Omental fat pad (tissue), 4 donors: ENCODE measurements around the gene FANCD2. TPM values are rescaled to one million over a fixed set of nuclear protein-coding genes. Genes with fewer than 3 reads are reported as not detected.

Experiments
- ATAC-seq: fragments of 150-250 bp; one replicate; pipeline ENCODE4 v1.9.1; 2016; ENCODE audit warnings: mild to moderate bottlenecking, moderate library complexity; ENCODE audit not compliant: low FRiP score
- DNase-seq: peaks from one replicate; pipeline ENCODE4 v3.0.0-alpha.2; 2019; ENCODE audit warnings: low spot score
- small RNA-seq: library from RNA; depleted of rRNA; stranded (forward); fragments of <200 nt; gene quantifications from one replicate; pipeline ENCODE3, GENCODE V24; 2016
- total RNA-seq, 4 donors: library from RNA; depleted of rRNA; stranded (reverse); fragments of >200 nt; gene quantifications; one replicate each; pipeline ENCODE4 v1.1.0, GENCODE V29; 2016
- TF ChIP-seq, protein P1 (sequence below), 3 donors: fragments of 450-650 bp; IDR thresholded peaks; one replicate each; pipeline ENCODE4 v1.5.1; 2016 to 2017; ENCODE audit warnings: antibody characterized with exemption in 3 of 3, mild to moderate bottlenecking in 3 of 3, moderate library complexity in 2 of 3

The FANCD2 gene
- total RNA-seq, 4 donors from 2014 or later = 1.7 to 3.5 (median 3.3) TPM

DNA sequence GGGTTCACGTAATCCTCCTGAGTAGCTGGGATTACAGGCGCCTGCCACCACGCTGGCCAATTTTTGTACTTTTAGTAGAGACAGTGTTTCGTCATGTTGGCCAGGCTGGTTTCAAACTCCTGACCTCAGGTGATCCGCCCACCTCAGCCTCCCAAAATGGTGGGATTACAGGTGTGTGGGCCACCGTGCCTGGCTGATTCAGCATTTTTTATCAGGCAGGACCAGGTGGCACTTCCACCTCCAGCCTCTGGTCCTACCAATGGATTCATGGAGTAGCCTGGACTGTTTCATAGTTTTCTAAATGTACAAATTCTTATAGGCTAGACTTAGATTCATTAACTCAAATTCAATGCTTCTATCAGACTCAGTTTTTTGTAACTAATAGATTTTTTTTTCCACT, 124.8 kb downstream of the FANCD2 start:
- DNase-seq (no peak), ATAC-seq (no peak)
- TF ChIP-seq, protein P1, sequence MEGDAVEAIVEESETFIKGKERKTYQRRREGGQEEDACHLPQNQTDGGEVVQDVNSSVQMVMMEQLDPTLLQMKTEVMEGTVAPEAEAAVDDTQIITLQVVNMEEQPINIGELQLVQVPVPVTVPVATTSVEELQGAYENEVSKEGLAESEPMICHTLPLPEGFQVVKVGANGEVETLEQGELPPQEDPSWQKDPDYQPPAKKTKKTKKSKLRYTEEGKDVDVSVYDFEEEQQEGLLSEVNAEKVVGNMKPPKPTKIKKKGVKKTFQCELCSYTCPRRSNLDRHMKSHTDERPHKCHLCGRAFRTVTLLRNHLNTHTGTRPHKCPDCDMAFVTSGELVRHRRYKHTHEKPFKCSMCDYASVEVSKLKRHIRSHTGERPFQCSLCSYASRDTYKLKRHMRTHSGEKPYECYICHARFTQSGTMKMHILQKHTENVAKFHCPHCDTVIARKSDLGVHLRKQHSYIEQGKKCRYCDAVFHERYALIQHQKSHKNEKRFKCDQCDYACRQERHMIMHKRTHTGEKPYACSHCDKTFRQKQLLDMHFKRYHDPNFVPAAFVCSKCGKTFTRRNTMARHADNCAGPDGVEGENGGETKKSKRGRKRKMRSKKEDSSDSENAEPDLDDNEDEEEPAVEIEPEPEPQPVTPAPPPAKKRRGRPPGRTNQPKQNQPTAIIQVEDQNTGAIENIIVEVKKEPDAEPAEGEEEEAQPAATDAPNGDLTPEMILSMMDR (IDR thresholded peaks at IDR 0.05) = no peak

Small RNAs within 50 kb of the gene (small RNA-seq; reads per million reads assigned to genes)
- not detected for gene CYCSP10
- gene RNU6-670P = not detected

Other genes starting within 250 kb of the FANCD2 start
- gene TADA3, start 234.0 kb upstream of the FANCD2 start, total RNA-seq = 10 to 100 TPM; 45.0 to 61.1 (median 52.2) TPM
- gene ARPC4, start 233.4 kb upstream of the FANCD2 start, total RNA-seq = 100 to 1,000 TPM in 3 of 4 donors, 10 to 100 TPM in 1; 99.0 to 141 (median 122) TPM
- gene TTLL3, start 216.2 kb upstream of the FANCD2 start, total RNA-seq = 10 to 100 TPM; 40.4 to 91.1 (median 54.7) TPM
- 10 to 100 TPM; 18.4 to 44.9 (median 35.4) TPM for gene RPUSD3, start 182.4 kb upstream of the FANCD2 start, total RNA-seq
- 1,000 to 10,000 TPM in 1 of 4 donors, 100 to 1,000 TPM in 3; 318 to 1,481 (median 713) TPM for gene CIDEC, start 146.2 kb upstream of the FANCD2 start, total RNA-seq
- gene JAGN1, start 135.8 kb upstream of the FANCD2 start, total RNA-seq = 10 to 100 TPM; 50.4 to 91.0 (median 75.6) TPM
- gene IL17RE, start 123.6 kb upstream of the FANCD2 start, total RNA-seq = 10 to 100 TPM in 2 of 4 donors, 1 to 10 TPM in 2; 7.7 to 13.8 (median 10.3) TPM
- gene IL17RC, start 109.3 kb upstream of the FANCD2 start, total RNA-seq = 10 to 100 TPM; 53.4 to 97.6 (median 58.2) TPM
- 10 to 100 TPM; 26.8 to 52.3 (median 38.4) TPM for gene CRELD1, start 92.6 kb upstream of the FANCD2 start, total RNA-seq
- 1 to 10 TPM; 1.1 to 2.8 (median 1.3) TPM for gene PRRT3, start 74.0 kb upstream of the FANCD2 start, total RNA-seq
- gene EMC3, start 39.6 kb upstream of the FANCD2 start, total RNA-seq = 100 to 1,000 TPM in 1 of 4 donors, 10 to 100 TPM in 3; 50.8 to 116 (median 71.5) TPM
- not detected for gene FANCD2OS, start 81.8 kb downstream of the FANCD2 start, total RNA-seq
- 100 to 1,000 TPM in 1 of 4 donors, 10 to 100 TPM in 3; 88.3 to 133 (median 93.7) TPM for gene BRK1, start 89.2 kb downstream of the FANCD2 start, total RNA-seq
- gene VHL, start 115.3 kb downstream of the FANCD2 start, total RNA-seq = 10 to 100 TPM; 27.4 to 39.3 (median 35.2) TPM
- 10 to 100 TPM in 1 of 4 donors, 1 to 10 TPM in 3; 6.1 to 23.8 (median 7.6) TPM for gene IRAK2, start 138.5 kb downstream of the FANCD2 start, total RNA-seq
- gene TATDN2, start 222.0 kb downstream of the FANCD2 start, total RNA-seq = 10 to 100 TPM; 15.1 to 28.7 (median 20.6) TPM